Muscle of arm (tissue), 12 donors: ENCODE measurements around the gene DPY19L3. TPM values are rescaled to one million over a fixed set of nuclear protein-coding genes. Genes with fewer than 3 reads are reported as not detected.
"Not testable (repeated sequence)": the region's sequence is repeated elsewhere in the genome, so short reads cannot be mapped to it uniquely, and the experiment has no call there.

Experiments
- DNase-seq: peaks from one replicate; pipeline ENCODE4 v3.0.0-alpha.2; 2013
- polyA plus RNA-seq, 12 donors: library from polyadenylated mRNA; unstranded; fragments of 120-200 nt; gene quantifications; one replicate each; pipeline ENCODE4 v1.2.1, GENCODE V29; 2013; ENCODE audit not compliant: insufficient read length in 12 of 12

The DPY19L3 gene
- polyA plus RNA-seq, 12 donors: 17.9 to 39.8 (median 32.9) TPM; not detected in 1

DNA sequence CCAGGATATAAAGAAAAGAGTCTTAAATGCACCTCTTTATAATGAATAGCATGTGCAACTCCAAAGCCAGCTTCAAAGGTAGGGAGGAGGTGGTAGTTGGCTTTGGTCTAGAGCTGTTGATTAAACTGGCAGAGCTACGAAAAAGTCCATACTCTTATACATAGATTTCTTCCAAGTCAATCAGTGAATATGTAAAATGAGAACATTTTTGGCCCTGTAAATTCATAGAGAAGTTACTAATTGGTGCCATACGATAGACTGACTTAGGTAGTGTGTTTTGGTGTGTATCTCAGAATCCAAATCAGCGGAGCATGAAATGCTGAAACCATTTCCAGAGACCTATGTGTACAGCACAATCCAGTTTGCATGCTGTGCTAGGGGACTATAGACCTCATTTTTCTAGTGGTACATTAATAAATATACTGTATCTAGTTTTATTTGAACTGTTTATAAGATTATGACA lies 17.1 kb upstream of the DPY19L3 start:
- no peak for DNase-seq

DNA sequence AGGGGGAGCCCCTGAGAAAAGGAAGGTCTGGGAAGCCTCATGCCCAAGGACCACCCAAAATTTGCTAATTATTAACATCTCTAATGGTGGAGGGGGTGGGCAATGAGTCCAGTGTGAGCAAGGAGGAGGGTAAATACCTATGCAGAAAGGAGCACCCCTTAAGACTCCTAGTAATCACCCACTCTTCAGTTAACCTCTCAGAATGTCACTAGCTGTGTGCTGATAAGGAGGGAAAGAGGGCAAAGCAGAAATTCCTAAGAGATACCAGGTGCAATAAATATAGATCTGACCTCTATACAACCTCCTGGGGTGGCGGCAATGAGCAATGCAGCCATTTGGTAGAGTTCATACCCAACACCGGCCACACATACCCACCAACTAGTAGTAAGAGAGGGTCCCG lies 12.7 kb upstream of the DPY19L3 start:
- DNase-seq: no peak

DNA sequence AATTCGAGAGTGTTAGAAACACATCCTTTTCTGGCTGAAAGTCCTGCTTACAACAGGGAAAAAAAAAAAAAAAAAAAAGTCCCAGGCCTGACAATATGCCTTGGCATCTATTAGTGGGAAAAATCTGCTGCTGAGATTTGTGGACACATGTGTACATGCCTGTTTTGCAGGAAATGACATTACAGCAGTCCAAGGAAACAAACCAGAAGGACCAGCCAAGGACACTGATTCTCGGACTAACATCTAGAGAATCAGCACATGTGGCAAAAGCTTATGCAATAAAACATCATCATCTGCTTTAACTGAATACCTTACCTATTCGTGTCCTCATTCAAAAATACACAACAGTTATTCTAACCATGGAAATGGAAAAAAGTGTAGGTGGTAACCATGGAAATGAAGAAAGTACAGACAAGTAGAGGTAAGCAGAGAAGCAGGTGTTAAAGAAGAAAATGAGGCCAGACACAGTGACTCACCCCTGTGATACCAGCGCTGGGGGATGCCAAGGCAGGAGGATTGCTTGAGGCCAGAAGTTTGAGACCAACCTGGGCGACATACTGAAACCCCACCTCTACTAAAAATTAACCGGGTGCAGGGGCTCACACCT lies 9.4 kb upstream of the DPY19L3 start:
- DNase-seq: no peak

DNA sequence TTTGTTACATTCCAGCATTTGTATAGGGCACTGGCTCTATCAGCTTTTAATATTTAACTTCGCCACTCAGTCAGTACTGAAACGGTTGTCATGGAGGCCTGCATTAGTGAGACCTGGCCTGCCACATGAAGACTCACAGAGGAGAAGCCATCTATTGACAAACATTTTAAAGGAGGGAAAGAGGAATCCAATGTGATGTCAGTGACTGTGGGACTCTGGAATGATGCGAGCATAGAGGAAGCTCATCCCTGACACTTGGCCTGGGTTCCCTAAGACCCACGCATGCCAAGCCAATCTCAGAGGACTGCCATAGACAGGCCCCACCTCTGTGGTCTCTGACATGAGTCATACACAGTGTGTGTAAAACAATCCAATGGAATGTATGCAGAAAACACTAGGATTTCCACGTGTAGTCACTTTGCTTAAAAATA lies 7.9 kb upstream of the DPY19L3 start:
- DNase-seq: no peak

DNA sequence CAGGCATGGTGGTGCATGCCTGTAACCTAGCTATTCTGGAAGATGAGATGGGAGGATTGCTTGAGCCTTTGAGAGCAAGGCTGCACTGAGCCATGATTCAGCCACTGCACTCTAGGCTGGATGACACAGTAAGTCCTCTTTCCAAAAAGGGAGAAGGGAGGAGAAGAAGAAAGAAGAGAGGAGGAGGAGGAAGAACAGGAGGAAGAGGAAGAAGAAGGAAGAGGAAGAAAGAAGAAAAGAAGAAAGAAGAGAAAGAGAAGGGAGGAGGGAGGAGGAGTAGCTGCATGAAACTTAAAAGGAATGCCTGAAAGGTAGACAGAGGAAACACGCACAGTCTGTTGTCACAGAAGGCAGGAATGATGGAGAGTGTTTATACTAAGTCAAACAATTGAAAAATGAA lies 3.6 kb upstream of the DPY19L3 start:
- DNase-seq: no peak

DNA sequence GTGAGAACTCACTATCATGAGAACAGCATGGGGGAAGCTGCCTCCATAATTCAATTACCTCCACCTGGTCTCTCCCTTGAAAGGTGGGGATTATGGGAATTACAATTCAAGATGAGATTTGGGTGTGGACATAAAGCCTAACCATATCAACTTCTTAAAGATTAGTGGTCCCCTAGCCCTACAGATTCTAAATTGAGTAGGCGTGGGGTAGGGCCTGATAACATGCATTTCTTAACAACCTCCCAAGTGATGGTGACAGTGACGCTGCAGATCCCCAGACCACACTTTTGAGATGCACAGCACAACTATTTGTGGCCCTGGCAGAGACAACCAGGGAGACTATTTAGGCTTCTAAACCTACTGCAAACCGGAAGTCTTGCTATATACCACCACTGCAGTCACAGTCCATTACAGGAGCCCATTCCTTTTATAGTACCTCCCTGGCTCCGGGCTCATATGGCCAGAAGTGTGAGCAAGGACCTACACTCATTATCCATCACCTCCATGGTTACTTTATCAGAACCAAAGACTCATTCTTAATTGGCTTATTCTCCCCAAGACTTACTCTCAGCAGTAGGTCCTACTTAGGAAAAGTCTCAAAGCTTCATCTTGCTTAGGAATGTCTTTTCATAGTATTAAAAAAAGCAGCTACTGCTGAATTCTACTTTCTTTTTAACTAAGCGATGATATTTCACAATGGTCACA lies 2.1 kb upstream of the DPY19L3 start:
- DNase-seq: no peak

DNA sequence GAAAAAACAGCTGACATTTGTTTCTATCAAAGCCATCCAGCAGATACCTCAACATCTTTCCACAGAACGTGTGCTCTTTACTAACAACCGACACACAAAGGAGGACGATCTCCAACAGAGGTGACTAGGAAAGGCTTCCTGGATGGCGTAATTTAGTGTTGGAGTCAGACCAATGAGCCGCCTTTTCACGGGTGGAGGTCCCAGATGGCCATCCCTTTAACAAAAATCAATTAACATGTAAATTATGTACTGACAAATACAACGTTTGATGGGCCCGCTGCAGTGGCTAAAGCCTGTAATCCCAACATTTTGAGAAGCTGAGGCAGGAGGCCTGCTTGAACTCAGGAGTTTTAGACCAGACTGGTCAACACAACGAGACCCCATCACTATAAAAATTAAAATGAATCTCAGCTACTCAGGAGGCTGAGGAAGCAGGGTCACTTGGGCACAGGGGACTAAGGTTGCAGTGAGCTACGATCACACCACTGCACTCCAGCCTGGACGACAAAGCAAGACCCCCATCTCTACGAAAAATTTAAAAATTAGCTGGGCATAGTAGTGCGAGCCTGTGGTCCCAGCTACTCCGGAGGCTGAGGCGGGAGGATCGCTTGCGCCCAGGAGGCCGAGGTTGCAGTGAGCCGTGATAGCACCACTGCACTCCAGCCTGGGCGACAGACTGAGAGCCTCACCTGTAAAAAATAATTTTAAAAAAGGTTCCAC lies 1.2 kb upstream of the DPY19L3 start:
- DNase-seq: no peak

DNA sequence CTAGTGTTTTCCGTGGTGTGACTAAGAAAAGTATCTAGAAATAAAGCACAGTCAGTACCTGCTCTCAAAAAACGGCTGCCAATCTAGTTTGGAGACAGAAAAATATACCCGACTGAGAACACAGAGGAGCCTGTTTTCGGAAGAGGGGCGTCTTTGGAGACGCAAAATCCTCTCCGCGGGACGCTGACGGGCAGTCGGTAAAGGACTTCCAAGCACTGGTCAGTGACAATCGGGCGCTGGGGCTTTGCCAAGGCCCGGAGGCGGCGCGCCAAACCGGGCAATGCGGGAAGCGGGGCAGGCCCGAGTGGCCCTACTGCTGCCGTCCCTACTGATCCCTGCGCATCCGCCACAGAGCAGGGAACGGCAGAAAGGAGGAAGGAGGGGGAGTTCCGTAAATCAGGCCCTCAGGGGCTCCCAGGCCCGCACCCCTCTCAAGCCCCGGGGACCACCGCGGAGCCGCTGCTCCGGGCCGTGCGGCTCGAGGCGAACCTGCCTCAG lies 588 bp upstream of the DPY19L3 start:
- DNase-seq: peak; percentile 63

DNA sequence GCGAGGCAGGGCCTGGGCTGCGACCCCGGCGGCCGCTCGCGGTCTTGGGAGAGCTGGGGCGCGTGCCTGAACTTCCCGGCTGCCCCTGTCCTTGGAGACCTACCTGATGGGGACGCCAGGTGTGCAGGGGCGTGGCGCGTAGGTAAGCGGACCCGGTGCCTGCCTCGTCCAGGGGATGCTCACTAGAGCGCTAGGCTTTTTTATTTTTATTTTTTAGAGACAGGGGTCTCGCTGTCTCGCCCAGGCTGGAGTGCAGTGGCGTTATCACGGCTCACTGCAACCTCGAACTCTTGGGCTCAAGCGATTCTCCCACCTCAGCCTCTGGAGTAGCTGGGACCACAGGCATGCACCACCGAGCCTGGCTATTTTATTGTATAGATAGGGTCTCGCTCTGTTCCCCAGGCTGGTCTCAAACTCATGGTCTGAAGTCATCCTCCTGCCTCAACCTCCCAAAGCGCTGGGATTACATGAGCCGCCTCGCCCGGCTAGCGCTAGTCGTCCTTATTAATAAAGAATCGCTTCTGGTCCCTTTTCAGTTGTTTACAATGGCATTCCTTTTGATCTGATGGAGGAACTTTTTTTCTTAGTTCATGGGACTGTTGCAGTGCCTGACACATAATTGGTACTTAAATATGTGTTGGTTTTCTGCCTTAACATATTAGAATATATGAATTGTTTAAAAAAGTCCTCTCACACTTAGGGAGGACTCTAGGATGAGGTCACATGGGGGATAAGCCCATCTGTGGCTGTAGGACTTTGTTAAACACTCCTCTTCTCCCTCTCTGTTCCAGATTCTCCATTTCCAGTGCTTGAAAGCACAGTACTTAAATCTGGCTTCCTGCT lies 812 bp downstream of the DPY19L3 start:
- no peak for DNase-seq

DNA sequence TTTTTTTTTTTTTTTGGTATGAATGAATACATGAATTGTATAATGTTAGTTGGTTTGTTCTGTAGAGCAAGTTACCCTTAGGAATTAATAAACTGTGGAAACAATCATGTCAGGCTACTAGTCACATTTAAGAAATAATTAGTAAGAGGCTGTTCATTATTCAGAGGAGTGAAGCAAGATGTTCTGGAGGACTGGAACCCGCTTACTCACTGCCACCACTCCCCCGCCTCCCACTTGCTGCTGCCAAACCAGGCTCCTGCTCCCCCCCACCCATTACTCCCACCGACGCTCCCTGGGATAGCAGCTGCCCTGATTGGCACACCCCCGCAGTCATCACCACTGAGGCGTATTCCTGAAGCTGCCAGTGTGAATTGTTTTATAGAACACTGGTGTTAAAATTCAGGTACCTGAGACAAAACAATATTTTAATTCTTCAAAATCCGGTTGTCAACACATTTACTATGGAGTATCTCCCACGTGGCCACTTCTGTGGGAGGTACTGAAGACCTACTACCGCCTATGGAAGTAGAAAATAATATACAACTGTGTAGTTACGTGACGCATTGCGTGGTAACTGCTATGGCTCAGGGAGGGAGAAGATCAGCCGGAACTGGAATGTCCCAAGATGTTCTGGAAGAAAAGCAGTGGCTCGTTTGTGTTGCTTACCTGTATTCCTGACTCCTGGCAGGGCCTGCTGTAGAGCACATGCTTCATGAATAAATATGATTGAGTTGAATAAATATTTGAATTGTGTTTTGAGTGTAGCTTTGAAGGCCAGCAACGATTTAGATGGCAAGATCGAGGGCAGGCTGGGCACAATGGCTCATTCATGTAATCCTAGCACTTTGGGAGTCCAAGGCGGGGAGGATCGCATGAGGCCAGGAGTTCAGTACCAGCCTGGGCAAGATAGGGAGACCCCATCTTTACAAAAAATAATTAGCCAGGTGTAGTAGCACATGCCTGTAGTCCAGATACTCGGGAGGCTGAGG lies 1.7 kb downstream of the DPY19L3 start:
- DNase-seq: no peak

DNA sequence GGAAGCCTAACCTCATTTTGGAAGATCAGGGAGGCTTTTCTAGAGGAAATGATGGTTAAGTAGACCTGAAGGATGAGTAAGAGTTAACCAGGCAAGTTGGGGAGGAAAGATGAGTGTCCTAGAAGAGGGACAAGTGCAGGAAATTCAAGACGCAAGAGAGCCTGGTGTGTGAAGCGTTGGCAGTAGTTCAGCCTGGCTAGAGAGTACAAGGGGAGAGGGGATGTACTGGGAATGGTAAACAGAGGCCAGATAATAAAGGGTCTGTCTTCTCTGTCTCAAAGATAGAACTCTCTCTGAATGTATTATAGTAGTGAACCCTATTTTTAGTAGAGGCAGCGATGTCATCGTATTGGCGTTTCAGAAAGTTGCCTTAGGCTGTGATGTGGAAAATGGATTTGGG lies 9.7 kb downstream of the DPY19L3 start:
- no peak for DNase-seq

DNA sequence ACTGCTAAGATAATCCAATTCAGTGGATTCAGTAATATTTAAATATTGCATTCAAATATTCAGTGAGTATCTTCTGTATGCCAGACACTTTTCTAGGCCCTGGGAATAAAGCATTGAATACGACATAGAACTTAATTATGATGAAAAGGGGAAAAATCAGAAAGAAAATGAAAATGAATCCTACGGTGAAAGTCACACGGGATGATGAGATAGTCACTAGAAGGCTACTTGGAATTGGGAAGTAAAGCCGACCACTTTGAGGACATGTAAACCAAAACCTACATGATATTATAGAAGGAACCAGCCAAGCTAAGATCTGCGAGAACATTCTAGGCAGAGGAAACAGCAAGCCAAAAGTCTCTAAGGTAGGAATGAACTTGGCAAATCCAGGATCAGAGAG lies 10.1 kb downstream of the DPY19L3 start:
- no peak for DNase-seq

DNA sequence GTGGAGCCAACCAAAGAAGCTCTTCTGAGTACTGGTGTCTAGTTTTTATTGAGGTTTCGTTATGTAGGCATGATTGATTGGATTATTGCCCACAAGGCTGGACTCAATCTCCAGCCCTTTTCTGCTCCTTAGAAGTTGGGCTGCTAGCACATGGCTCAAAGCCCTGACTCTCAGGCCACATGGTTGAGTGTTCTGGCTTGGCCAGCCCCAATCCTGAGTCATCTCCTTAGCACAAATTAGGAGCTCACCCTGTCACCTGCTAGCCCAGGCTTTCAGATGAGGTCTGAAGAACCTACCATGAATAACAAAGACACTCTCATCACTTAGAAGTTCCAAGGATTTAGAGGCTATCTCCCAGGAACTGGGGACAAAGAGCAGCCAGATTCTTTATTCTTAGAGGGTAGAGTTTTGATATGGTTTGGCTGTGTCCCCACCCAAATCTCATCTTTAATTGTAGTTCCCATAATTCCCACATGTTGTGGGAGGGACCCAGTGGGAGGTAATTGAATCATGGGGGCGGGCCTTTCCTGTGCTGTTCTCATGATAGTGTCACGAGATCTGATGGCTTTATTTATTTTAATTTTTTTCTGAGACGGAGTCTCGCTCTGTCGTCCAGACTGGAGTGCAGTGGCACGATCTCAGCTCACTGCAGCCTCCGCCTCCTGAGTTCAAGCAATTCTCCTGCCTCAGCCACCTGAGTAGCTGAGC lies 11.3 kb downstream of the DPY19L3 start:
- no peak for DNase-seq

DNA sequence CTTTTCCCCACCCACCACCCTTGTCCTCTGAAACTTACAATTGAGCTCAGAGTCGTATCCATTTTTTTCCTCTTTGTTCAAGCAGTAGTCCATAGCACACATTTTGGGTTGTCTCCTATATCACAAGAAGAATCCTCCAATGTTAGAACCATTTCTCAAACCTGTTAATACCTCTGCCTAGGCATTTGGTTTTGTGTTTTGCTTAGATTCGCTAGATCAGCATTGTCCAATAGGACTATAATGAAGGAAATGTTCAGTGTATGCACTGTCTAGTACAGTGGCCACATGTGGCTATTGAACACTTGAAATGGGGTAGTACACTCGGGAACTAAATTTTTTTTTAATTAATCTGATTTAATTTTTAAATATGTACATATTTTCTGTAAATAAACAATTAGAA lies 12.6 kb downstream of the DPY19L3 start:
- no peak for DNase-seq

DNA sequence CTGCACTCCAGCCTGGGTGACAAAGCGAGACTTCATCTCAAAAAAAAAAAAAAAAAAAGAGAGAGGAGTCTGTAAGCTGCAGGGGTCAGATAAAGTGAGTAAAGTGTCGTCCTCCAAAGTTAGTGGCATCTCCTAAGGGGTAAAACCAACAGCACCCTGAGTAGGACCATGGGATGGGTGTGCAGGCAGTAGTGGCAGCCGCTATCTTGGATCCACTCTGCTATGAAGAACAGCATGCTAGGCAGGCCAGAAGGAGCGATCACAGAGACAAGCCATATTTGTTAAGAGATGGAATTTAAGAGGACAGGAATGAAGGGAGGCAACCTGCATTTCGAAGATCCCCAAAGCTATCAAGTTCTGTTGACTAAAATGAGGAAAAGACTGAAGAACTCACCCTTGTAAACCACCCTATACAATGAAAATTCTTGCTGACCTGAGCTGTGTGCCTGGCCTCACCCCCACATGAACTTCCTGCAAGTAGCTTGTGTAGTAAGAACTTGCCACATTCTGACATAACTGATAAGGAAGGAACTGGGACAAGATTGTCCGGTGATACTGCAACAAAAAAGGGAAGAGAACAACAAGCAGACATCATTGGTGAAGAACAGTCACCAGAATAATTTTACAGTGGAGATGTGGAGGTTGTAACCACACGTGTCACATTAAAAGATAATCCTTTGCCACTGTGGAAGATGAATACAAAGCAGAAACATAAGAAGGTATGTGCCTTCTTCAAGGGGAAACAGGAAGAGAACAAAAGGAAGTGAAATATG lies 16.2 kb downstream of the DPY19L3 start:
- no peak for DNase-seq

DNA sequence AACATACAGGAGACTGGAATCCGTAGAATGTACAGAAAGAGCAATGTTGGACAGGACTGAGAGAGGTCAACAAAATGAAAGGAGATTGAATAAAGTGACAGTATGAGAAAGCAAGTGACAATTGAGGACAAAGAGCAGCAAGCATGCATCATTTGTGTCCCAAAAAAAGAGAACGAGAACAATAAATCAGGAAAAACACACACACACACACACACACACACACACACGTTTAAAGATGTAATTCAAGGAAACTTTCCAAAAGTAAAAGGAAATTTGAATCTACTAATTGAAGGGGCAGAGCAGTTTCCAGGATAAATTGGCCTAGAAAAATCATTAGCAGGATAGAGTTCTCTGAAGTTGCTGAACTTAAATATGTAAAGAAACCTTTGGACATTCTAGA lies 16.9 kb downstream of the DPY19L3 start:
- no peak for DNase-seq

DNA sequence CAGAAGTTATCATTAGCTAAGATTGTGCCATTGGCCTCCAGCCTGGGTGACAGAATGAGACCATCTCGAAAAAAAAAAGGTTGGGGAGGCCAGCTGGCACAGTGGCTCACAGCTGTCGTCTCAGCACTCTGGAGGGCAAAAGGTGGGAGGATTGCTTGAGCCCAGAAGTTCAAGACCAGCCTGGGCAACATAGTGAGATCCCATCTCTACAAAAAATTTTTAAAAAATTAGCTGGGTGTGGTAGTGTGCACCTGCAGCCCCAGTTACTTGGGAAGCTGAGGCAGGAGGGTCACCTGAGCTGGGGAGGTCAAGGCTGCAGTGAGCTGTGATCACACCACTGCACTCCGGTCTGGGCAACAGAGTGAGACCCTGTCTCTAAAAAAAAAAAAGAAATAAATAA lies 18.4 kb downstream of the DPY19L3 start:
- DNase-seq: not testable (repeated sequence)

DNA sequence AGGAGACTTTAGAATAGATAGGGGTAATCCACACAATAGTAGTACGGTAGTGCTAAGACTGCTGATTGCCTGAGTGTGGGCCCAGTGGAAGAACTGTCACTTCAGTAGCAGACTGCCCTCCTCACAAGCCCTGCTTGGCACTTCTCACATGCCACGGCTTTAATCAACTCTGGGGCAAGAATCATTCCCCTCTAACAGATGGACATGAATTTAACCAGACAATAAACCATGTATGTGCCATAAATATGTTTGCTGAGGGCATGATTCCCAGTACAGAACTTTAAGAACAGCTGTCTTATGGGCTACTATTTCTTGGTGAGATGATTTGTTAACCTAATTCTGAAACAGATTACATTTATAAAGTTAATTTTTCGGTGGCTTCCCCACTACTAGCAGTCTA lies 22.0 kb downstream of the DPY19L3 start:
- no peak for DNase-seq

DNA sequence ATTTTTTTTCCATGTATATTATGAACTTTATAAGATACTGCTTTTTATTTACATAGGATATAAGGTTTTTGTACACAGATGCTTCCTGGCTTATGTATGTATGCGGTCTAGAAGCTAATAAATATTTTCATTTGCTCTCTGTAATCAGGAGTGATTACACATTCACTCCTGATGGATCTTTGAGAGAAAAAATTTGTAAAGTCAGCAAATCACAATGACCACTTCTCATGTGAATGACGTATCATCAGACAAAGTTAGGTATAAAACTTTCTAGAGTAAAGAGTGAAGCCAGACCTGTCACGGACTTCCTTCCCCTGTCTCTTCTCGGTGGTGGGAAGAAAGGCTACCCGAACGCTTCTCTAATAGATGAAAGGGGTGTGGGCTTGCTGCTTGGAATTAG lies 31.1 kb downstream of the DPY19L3 start:
- DNase-seq: no peak
